Measurements from ENCODE around the gene ATXN7L1. TPM values are rescaled to one million over a fixed set of nuclear protein-coding genes. Genes with fewer than 3 reads are reported as not detected.
A peak's percentile ranks its signal among the peaks of the same experiment; 100 is the strongest.
"Not testable (repeated sequence)": the region's sequence is repeated elsewhere in the genome, so short reads cannot be mapped to it uniquely, and the experiment has no call there.

Gene ATXN7L1
- total RNA-seq, 2 experiments from 2014 or later, result 3.5 to 5.0 TPM

DNA sequence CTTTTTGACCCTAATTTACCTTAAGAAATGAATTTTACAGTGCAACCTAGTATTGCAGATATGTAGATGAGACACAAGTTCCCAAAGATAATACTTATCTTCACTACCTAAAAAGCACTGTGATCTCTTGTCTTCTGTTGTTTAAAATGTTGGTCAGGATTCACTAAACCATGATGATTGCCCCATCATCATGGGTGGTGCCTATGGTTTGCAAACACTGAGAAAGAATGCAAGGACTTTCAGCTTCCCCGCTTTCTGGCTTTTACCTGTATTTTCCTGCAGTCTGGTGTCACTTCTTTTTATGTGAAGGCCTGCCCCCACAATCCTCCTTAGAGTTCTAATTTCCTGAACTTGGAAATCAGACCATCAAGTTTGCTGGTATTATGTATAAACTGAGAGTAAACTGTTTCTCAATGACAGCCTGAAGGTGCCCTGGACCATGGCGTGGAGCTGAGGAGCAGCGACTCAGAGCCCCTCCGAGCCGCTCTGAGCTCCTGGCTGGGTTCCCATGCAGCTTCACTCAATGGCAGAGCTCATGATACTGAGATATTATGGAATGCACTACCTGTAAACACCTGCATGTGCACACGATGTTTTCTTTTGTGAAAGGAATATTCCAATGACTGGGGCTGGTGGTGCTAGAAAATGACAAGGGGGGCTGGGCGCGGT, 176.7 kb downstream of the ATXN7L1 start:
- H3K36me3 Mint-ChIP-seq (ENCODE audit: low read depth), result peaks cover 2% of the 10 kb centered on the region

DNA sequence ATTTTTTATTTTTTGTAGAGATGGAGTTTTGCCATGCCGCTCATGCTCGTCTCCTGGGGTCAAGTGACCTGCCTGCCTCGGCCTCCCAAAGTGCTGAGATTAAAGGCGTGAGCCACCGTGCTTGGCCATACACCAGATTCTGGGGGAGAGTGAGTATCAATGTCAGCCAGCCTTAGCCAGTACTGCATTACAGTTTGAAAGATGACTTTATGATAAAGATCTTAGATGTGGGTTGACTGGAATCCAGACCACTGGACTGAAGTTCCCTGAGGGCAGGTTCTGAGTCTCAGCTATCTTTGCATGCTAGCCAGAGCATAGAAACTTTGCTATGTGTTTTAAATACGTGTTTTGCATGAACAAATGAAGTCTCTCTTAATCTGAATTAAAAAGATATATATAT, 177.9 kb downstream of the ATXN7L1 start:
- Mint-ChIP-seq H3K27ac (no peak overlapping the region), H3K4me1 (ENCODE audit: low read depth) (peaks cover 5% of the 10 kb centered on the region), H3K4me3 (no peak overlapping the region), H3K36me3 (ENCODE audit: low read depth) (peaks cover 2% of the 10 kb centered on the region), H3K9me3 (ENCODE audit: insufficient read depth) (peaks cover 9% of the 10 kb centered on the region), H3K27me3 (ENCODE audit: low read depth) (peaks cover 19% of the 10 kb centered on the region)
- ChIA-PET POLR2A (no interaction called here), CTCF (interaction anchor here (1.1 kb wide), 1 partner anchor 13 kb away, joined by 3 read pairs; no protein-coding TSS in a partner anchor)
- no peak for ATAC-seq
- no peak for DNase-seq

More for the DNA sequence above, 176.7 kb downstream of the ATXN7L1 start:
- CTCF ChIA-PET, result no interaction called here
- Mint-ChIP-seq H3K4me1 (ENCODE audit: low read depth) (no peaks in the 10 kb centered on the region), H3K4me3 (no peak overlapping the region), H3K27me3 (ENCODE audit: low read depth) (peaks cover 11% of the 10 kb centered on the region), H3K9me3 (ENCODE audit: insufficient read depth) (peaks cover 9% of the 10 kb centered on the region), H3K27ac (no peak overlapping the region)
- POLR2A ChIA-PET, result interaction anchor here (0.6 kb wide), 1 partner anchor 210 kb away, joined by 4 read pairs; no protein-coding TSS in a partner anchor
- ATAC-seq (no peak), DNase-seq (no peak)

DNA sequence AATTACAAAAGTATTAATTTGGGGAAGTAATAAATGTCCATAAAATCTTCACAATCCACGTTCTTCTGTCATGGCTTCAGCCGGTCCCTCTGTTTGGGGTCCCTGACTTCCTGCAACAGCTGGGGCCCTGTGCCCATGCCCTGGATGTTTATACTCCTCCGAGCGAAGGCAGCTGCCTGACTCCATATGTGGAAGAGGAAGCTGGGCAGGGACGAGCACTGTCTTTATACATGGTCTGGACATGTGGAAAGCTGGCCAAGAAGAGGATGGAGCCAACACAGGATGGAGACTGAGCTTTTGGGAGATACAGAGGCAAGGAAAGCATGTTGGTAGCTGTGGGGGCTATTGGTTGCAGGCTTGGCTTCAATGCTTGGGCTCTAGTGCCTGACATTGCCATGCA, 178.6 kb downstream of the ATXN7L1 start:
- DNase-seq (no peak), ATAC-seq (no peak)
- Mint-ChIP-seq H3K4me1 (ENCODE audit: low read depth) (peaks cover 12% of the 10 kb centered on the region), H3K4me3 (no peak overlapping the region), H3K27me3 (ENCODE audit: low read depth) (peaks cover 19% of the 10 kb centered on the region), H3K27ac (no peak overlapping the region), H3K36me3 (ENCODE audit: low read depth) (peaks cover 2% of the 10 kb centered on the region), H3K9me3 (ENCODE audit: insufficient read depth) (peaks cover 9% of the 10 kb centered on the region)
- CTCF ChIA-PET, result interaction anchor here (1.1 kb wide), 1 partner anchor 13 kb away, joined by 3 read pairs; no protein-coding TSS in a partner anchor
- POLR2A ChIA-PET, result no interaction called here

DNA sequence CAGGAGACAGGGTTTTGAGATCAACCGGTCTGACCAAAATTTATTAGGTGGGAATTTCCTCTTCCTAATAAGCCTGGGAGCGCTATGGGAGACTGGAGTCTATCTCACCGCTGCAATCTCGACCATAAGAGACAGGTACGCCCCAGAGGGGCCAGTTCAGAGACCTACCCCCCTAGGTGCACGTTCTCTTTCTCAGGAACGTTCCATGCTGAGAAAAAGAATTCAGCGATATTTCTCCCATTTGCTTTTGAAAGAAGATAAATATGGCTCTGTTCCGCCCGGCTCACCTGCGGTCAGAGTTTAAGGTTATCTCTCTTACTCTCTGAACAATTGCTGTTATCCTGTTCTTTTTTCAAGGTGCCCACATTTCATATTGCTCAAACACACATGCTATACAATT, 179.2 kb downstream of the ATXN7L1 start:
- peaks cover 21% of the 10 kb centered on the region for H3K27me3 Mint-ChIP-seq (ENCODE audit: low read depth)
- POLR2A ChIA-PET; H3K27ac Mint-ChIP-seq; ATAC-seq; H3K9me3 Mint-ChIP-seq (ENCODE audit: insufficient read depth); H3K4me3 Mint-ChIP-seq; H3K36me3 Mint-ChIP-seq (ENCODE audit: low read depth); DNase-seq: not testable (repeated sequence)
- CTCF ChIA-PET, result interaction anchor here (1.1 kb wide), 1 partner anchor 12 kb away, joined by 3 read pairs; no protein-coding TSS in a partner anchor
- peaks cover 17% of the 10 kb centered on the region for H3K4me1 Mint-ChIP-seq (ENCODE audit: low read depth)

DNA sequence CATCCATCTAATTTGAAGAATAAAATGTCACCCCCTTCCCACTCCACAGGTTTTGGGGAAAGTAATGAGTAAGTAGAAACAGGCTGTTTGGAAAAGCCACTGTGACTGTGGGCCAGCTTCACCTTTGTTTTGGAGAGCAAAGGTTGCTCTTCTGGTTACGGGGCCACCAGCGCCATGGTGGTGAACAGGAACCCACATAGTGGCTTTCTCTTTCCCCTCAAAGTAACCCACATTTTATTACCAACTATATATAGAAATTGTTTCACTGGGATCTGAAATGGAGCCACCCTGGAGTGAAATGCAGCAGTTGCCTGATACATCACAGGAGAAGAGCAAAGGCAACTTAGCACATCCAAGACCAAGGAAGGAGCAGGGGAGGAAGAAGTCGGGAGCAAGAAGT, 182.8 kb downstream of the ATXN7L1 start:
- DNase-seq (peak; percentile 47), ATAC-seq (peak; percentile 31)
- Mint-ChIP-seq H3K27ac (no peak overlapping the region), H3K36me3 (ENCODE audit: low read depth) (peaks cover 2% of the 10 kb centered on the region), H3K4me3 (no peak overlapping the region), H3K9me3 (ENCODE audit: insufficient read depth) (peaks cover 9% of the 10 kb centered on the region), H3K27me3 (ENCODE audit: low read depth) (peaks cover 21% of the 10 kb centered on the region), H3K4me1 (ENCODE audit: low read depth) (peaks cover 34% of the 10 kb centered on the region)
- ChIA-PET CTCF (interaction anchor here (0.8 to 1.5 kb wide), 2 partner anchors 9 to 67 kb away, joined by 3 to 4 read pairs; no protein-coding TSS in a partner anchor), POLR2A (interaction anchor here (0.6 to 0.9 kb wide), 2 partner anchors 16 to 43 kb away, joined by 3 read pairs; no protein-coding TSS in a partner anchor)

DNA sequence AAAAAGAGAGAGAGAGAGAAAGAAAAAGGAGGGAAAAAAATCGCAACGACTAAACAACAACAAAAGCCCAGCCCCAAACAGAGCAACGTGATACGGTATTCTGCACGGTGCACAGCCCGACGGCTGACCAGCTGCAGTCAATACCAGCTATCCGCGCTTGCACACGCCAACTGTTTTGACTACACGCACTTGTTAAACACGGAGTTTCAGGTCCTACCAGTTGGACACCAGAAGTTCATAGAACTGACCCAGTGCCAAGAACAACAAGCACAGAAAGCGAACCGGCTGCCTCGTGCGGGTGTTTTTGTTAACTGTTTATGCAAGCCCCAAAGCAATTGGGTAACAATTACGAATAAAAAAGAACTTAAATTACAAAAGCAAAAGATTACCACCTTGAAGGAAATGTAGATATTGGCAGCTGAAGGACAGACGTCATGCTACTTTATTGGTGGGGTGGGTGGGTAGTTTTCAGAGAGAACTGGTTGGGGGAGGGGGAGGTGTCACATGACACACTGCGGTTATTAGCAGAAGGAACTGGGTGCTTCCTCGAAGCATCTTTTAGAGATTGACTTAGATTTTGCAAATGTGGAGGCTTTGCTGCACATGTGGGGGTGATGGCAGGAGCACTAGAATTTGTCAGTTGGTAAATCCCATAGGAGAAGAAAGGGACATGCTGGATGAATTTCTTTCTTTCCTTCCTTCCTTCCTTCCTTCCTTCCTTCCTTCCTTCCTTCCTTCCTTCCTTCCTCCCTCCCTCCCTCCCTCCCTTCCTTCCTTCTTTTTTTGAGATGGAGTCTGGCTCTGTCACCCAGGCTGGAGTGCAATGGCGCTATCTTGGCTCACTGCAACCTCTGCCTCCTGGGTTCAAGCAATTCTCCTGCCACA, 184.5 kb downstream of the ATXN7L1 start:
- DNase-seq (peak; percentile 66), ATAC-seq (peak; percentile 76)
- Mint-ChIP-seq H3K27ac (peak overlapping the region; percentile 84), H3K9me3 (ENCODE audit: insufficient read depth) (peaks cover 8% of the 10 kb centered on the region), H3K4me1 (ENCODE audit: low read depth) (peaks cover 34% of the 10 kb centered on the region), H3K27me3 (ENCODE audit: low read depth) (peaks cover 21% of the 10 kb centered on the region), H3K36me3 (ENCODE audit: low read depth) (peaks cover 2% of the 10 kb centered on the region), H3K4me3 (peak overlapping the region; percentile 80)
- CTCF ChIA-PET, result interaction anchor here (0.8 to 3.3 kb wide), 6 partner anchors 12 to 186 kb away, joined by 3 to 12 read pairs (median 4); no protein-coding TSS in a partner anchor
- POLR2A ChIA-PET, result interaction anchor here (1.2 to 2.2 kb wide), 5 partner anchors 11 to 114 kb away, joined by 3 to 12 read pairs (median 4); no protein-coding TSS in a partner anchor

DNA sequence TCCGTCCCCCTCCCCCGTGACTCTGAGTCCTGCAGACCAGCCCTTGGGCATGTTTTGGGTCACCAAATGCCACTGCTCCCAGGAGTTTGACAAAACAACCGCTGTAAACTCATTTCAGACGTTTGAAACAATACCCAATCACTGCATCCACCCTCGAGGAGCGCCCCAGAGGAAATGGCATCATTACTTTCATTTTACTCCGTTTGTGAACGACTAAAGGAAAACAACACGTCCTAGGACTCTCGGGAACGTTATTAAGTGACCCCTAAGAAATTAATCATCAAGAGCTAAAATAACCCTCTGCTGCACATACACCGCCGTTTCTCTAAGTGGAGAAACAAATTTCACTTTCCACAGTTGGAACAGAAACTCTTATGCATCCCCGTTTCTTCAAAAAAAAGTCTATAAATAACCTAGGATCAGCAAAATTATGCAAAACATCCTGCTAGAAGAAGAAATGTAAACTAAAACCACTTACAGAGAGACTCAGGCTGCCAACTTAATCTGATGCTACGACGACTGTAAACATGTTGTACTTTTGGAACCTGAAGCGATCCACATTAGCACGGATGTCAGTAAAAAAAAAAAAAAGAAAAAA, 185.2 kb downstream of the ATXN7L1 start:
- H3K27ac Mint-ChIP-seq, result peak overlapping the region; percentile 84
- peaks cover 1% of the 10 kb centered on the region for H3K9me3 Mint-ChIP-seq (ENCODE audit: insufficient read depth)
- peaks cover 21% of the 10 kb centered on the region for H3K27me3 Mint-ChIP-seq (ENCODE audit: low read depth)
- ATAC-seq, result peak; percentile 70
- H3K36me3 Mint-ChIP-seq (ENCODE audit: low read depth), result peaks cover 2% of the 10 kb centered on the region
- peak; percentile 62 for DNase-seq
- ChIA-PET CTCF (interaction anchor here (1.0 to 3.3 kb wide), 5 partner anchors 11 to 186 kb away, joined by 3 to 12 read pairs (median 4); no protein-coding TSS in a partner anchor), POLR2A (interaction anchor here (1.2 to 2.2 kb wide), 5 partner anchors 12 to 115 kb away, joined by 3 to 12 read pairs (median 4); no protein-coding TSS in a partner anchor)
- peak overlapping the region; percentile 80 for H3K4me3 Mint-ChIP-seq
- H3K4me1 Mint-ChIP-seq (ENCODE audit: low read depth), result peaks cover 34% of the 10 kb centered on the region

DNA sequence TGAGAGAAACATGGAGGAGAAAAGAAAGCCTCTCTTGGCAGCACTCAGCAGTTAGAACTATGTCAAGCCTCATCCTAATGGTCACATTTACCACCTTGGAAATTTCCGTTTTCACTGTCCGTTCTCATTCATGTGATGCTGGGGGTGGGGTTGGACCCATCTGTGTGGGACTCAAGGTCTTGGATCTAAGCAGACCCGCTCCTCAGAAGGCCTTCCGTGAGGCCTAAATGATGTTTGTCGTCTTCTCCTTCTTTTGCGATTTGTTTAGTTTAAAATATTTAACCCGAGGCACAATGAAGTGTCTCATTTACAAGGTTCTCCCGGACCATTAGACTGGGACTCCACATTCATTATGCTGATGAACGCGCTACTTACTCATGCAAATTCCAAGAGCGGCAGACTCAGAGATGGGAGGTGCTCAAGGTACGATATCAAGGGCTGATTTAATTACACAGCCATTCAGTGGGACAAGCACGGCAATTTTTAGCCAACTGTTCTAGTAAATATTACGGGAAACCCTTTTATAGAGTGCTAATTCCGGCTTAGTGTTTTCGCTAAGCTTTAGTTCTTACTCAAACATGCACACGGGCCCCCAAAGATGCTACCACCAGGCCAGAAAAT, 186.0 kb downstream of the ATXN7L1 start:
- Mint-ChIP-seq H3K9me3 (ENCODE audit: insufficient read depth) (no peaks in the 10 kb centered on the region), H3K4me1 (ENCODE audit: low read depth) (peaks cover 34% of the 10 kb centered on the region), H3K27ac (no peak overlapping the region), H3K36me3 (ENCODE audit: low read depth) (peaks cover 2% of the 10 kb centered on the region), H3K27me3 (ENCODE audit: low read depth) (peaks cover 13% of the 10 kb centered on the region), H3K4me3 (peak overlapping the region; percentile 80)
- CTCF ChIA-PET, result interaction anchor here (1.0 to 3.3 kb wide), 4 partner anchors 10 to 187 kb away, joined by 3 to 12 read pairs (median 4); no protein-coding TSS in a partner anchor
- POLR2A ChIA-PET, result interaction anchor here (1.5 to 2.2 kb wide), 3 partner anchors 13 to 24 kb away, joined by 3 to 12 read pairs (median 4); no protein-coding TSS in a partner anchor
- DNase-seq, result no peak
- ATAC-seq, result no peak

DNA sequence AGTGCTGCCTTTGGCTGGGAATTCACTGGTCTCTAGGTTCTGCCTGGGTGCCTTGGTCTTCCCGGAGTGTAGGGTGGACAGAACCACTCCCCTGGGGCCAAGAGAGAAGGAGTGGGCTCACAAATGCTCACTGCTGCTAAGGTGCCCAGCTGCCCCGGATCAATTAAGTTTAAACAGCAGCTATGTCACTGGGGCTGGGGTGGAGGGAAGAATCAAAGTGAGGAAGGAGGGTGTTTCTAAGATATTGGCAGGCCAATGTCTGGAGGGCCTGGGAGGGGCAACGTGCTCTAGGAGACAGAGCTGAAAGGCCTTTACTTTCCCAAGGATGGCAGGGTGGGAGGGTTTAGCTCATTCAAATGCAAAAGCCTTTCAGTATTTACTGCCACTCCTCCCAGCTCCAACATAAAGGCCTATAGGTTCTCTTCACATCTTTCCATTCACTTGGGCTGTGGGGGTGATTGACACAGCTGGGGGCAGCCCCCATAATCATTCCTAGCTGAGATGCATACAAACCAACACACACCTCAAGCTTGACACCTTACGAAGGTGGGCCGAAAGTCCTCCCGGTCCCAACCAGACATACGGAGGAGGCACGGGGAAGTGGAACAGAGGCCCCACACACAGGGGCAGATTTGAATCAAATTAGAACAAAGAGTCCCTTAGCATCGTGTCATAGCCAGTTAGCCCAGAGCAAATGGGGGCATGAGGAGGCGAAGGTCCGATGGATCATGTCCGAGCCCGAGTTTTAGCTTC, 187.2 kb downstream of the ATXN7L1 start:
- Mint-ChIP-seq H3K4me3 (no peak overlapping the region), H3K27ac (no peak overlapping the region)
- POLR2A ChIA-PET, result interaction anchor here (0.6 to 1.1 kb wide), 4 partner anchors 12 to 990 kb away, joined by 3 read pairs; no protein-coding TSS in a partner anchor

DNA sequence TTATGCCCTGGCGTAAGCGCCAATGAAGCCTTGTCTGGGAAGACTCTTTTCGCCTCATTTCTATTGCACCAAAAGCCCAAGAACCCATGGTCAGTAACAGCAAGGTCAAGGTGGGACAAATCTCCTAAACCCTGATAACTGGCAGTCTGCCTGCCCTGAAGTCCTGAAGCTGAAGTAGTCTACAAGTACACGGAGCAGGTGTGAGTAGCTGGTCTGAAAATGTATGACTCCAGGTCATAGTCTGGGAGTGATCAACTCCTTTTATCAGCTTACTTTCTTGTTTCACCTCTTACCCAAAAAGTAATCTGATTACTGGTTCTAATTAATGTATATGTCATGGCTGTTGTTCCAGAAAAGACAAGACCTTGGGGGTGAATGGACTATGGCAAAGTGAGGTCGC, 187.8 kb downstream of the ATXN7L1 start:
- ATAC-seq, result no peak
- no peak overlapping the region for H3K4me3 Mint-ChIP-seq
- DNase-seq, result no peak
- no peaks in the 10 kb centered on the region for H3K36me3 Mint-ChIP-seq (ENCODE audit: low read depth)
- CTCF ChIA-PET, result interaction anchor here (0.7 to 3.3 kb wide), 10 partner anchors 11 to 353 kb away, joined by 3 to 12 read pairs (median 3); no protein-coding TSS in a partner anchor
- H3K27me3 Mint-ChIP-seq (ENCODE audit: low read depth), result peaks cover 3% of the 10 kb centered on the region
- no peak overlapping the region for H3K27ac Mint-ChIP-seq
- peaks cover 30% of the 10 kb centered on the region for H3K4me1 Mint-ChIP-seq (ENCODE audit: low read depth)
- POLR2A ChIA-PET, result interaction anchor here (0.6 to 1.1 kb wide), 2 partner anchors 63 to 121 kb away, joined by 3 read pairs; no protein-coding TSS in a partner anchor
- H3K9me3 Mint-ChIP-seq (ENCODE audit: insufficient read depth), result no peaks in the 10 kb centered on the region

More for the DNA sequence above, 187.2 kb downstream of the ATXN7L1 start:
- CTCF ChIA-PET, result interaction anchor here (0.9 to 3.3 kb wide), 10 partner anchors 12 to 478 kb away, joined by 3 to 12 read pairs (median 3); no protein-coding TSS in a partner anchor
- ATAC-seq (no peak), DNase-seq (no peak)
- Mint-ChIP-seq H3K27me3 (ENCODE audit: low read depth) (peaks cover 6% of the 10 kb centered on the region), H3K36me3 (ENCODE audit: low read depth) (no peaks in the 10 kb centered on the region), H3K4me1 (ENCODE audit: low read depth) (peaks cover 34% of the 10 kb centered on the region), H3K9me3 (ENCODE audit: insufficient read depth) (no peaks in the 10 kb centered on the region)
